HEK293 (cell line): ENCODE measurements around the gene GIPC1.

Source experiments
- GLI4 ChIP-seq: fragments of 450-650 bp; formaldehyde crosslinking; IDR thresholded peaks from 2 replicates; pipeline ENCODE4 v1.5.1; 2016; ENCODE audit warnings: missing biosample characterization, missing genetic modification characterization
- KLF9 ChIP-seq: fragments of 450-650 bp; formaldehyde crosslinking; IDR thresholded peaks from 2 replicates; pipeline ENCODE4 v1.5.1; 2016; ENCODE audit warnings: missing biosample characterization, missing genetic modification characterization, low read depth
- SP3 ChIP-seq: fragments of 450-650 bp; formaldehyde crosslinking; IDR thresholded peaks from 2 replicates; pipeline ENCODE4 v1.5.1; 2016; ENCODE audit warnings: missing biosample characterization, missing genetic modification characterization
- SP7 ChIP-seq: fragments of 450-650 bp; formaldehyde crosslinking; IDR thresholded peaks from 2 replicates; pipeline ENCODE4 v1.5.1; 2016; ENCODE audit warnings: missing biosample characterization, missing genetic modification characterization
- TSHZ1 ChIP-seq: fragments of 450-650 bp; formaldehyde crosslinking; IDR thresholded peaks from 2 replicates; pipeline ENCODE4 v1.5.1; 2016; ENCODE audit warnings: missing biosample characterization, missing genetic modification characterization, borderline replicate concordance
- ZEB2 ChIP-seq: fragments of 450-650 bp; formaldehyde crosslinking; IDR thresholded peaks from 2 replicates; pipeline ENCODE4 v1.5.1; 2016; ENCODE audit warnings: missing biosample characterization, missing genetic modification characterization
- ZNF221 ChIP-seq: fragments of 450-650 bp; formaldehyde crosslinking; IDR thresholded peaks from 2 replicates; pipeline ENCODE4 v1.5.1; 2017; ENCODE audit warnings: missing biosample characterization, missing genetic modification characterization, borderline replicate concordance
- ZNF292 ChIP-seq: fragments of 450-650 bp; formaldehyde crosslinking; IDR thresholded peaks from 2 replicates; pipeline ENCODE4 v1.5.1; 2016; ENCODE audit warnings: low read depth, missing biosample characterization, missing genetic modification characterization, borderline replicate concordance
- ZNF324 ChIP-seq: fragments of 450-650 bp; formaldehyde crosslinking; IDR thresholded peaks from 2 replicates; pipeline ENCODE4 v1.5.1; 2016; ENCODE audit warnings: missing biosample characterization, missing genetic modification characterization
- ZNF394 ChIP-seq: fragments of 450-650 bp; formaldehyde crosslinking; IDR thresholded peaks from 2 replicates; pipeline ENCODE4 v1.5.1; 2016; ENCODE audit warnings: missing biosample characterization, missing genetic modification characterization, mild to moderate bottlenecking, moderate library complexity, borderline replicate concordance
- ZNF518A ChIP-seq: fragments of 450-650 bp; formaldehyde crosslinking; conservative IDR thresholded peaks from 2 replicates; pipeline ENCODE4 v1.5.1; 2016; ENCODE audit warnings: low read depth, missing biosample characterization, missing genetic modification characterization
- ZNF544 ChIP-seq: fragments of 450-650 bp; formaldehyde crosslinking; IDR thresholded peaks from 2 replicates; pipeline ENCODE4 v1.5.0; 2017; ENCODE audit warnings: missing biosample characterization, missing genetic modification characterization
- ZNF558 ChIP-seq: fragments of 450-650 bp; formaldehyde crosslinking; IDR thresholded peaks from 2 replicates; pipeline ENCODE4 v1.5.1; 2016; ENCODE audit warnings: missing biosample characterization, missing genetic modification characterization
- ZNF580 ChIP-seq: fragments of 450-650 bp; formaldehyde crosslinking; IDR thresholded peaks from 2 replicates; pipeline ENCODE4 v1.5.1; 2016; ENCODE audit warnings: missing biosample characterization, missing genetic modification characterization
- ZNF596 ChIP-seq: fragments of 450-650 bp; IDR thresholded peaks from 2 replicates; pipeline ENCODE4 v1.5.0; 2018; ENCODE audit warnings: missing biosample characterization, mild to moderate bottlenecking, missing genetic modification characterization, moderate library complexity
- ZNF629 ChIP-seq: fragments of 450-650 bp; formaldehyde crosslinking; IDR thresholded peaks from 2 replicates; pipeline ENCODE4 v1.5.1; 2017; ENCODE audit warnings: missing biosample characterization, missing genetic modification characterization
- ZNF76 ChIP-seq: fragments of 450-650 bp; formaldehyde crosslinking; IDR thresholded peaks from 2 replicates; pipeline ENCODE4; 2016; ENCODE audit warnings: low read depth, missing biosample characterization, missing genetic modification characterization, borderline replicate concordance
- ZNF785 ChIP-seq: fragments of 450-650 bp; formaldehyde crosslinking; IDR thresholded peaks from 2 replicates; pipeline ENCODE4 v1.5.1; 2016; ENCODE audit warnings: missing biosample characterization, missing genetic modification characterization
- ZNF830 ChIP-seq: fragments of 450-650 bp; IDR thresholded peaks from 2 replicates; pipeline ENCODE4 v1.5.0; 2018; ENCODE audit warnings: missing biosample characterization, missing genetic modification characterization, low read depth, mild to moderate bottlenecking, moderate library complexity
- ZSCAN5A ChIP-seq: fragments of 450-650 bp; formaldehyde crosslinking; IDR thresholded peaks from 2 replicates; pipeline ENCODE4 v1.5.1; 2016; ENCODE audit warnings: missing biosample characterization, missing genetic modification characterization
- TF ChIP-seq, protein P1 (sequence below): IDR thresholded peaks from 2 replicates; pipeline ENCODE4 v1.6.1; 2011; ENCODE audit warnings: mild to moderate bottlenecking, low read depth, low read length, borderline replicate concordance
- TF ChIP-seq, protein P2 (sequence below): fragments of 450-650 bp; formaldehyde crosslinking; IDR thresholded peaks from 2 replicates; pipeline ENCODE4 v1.5.1; 2017; ENCODE audit warnings: missing biosample characterization, missing genetic modification characterization
- TF ChIP-seq, protein P3 (sequence below): fragments of 450-650 bp; formaldehyde crosslinking; IDR thresholded peaks from 2 replicates; pipeline ENCODE4 v1.5.1; 2016; ENCODE audit warnings: missing biosample characterization, missing genetic modification characterization, borderline replicate concordance

GIPC1 gene

DNA sequence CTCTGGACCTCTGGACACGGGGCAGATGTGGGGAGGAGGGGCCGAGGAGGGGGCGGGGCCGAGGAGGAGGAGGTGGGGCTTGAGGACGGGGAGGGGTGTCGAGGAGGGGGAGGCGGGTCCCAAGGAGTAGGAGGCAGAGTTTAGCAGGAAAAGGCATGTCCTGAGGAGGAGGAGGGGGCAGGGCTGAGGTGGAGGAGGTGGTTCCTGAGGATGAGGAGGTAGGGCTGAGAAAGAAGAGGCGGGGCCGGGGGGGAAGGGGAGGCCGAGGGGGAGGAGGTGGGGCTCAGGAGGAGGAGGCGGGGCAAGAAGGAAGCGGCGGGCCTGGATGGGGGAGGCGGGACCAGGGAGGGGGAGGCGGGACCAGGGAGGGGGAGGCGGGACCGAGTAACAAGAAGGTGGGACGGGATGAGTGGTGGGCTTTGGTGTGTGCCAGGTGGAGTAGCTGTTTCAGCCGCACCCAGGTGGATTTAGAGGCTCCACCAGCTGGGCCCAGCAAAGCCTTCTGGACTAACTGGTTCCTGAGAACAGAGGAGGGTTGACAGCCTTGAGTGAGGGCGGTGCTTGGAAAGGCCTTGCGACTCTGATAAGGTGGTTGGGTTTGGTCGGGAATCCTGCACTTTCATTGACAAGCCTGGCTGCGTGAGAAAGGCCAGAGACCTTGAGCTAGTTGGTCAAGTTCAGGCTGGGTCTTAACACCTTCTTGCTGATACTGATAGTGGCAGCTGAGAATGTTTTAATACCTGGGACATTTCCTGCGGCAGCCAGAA, 41.2 kb upstream of the GIPC1 start (continued):
- no peak for TF ChIP-seq ZNF518A
- peak; percentile 44; the same call in 1 of the 2 replicates for TF ChIP-seq ZNF394 (tag by site-specific recombination)
- TF ChIP-seq ZNF76 (tag by site-specific recombination), result no peak
- no peak for TF ChIP-seq ZNF596 (tag by site-specific recombination)
- TF ChIP-seq, protein P1, sequence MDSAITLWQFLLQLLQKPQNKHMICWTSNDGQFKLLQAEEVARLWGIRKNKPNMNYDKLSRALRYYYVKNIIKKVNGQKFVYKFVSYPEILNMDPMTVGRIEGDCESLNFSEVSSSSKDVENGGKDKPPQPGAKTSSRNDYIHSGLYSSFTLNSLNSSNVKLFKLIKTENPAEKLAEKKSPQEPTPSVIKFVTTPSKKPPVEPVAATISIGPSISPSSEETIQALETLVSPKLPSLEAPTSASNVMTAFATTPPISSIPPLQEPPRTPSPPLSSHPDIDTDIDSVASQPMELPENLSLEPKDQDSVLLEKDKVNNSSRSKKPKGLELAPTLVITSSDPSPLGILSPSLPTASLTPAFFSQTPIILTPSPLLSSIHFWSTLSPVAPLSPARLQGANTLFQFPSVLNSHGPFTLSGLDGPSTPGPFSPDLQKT, result no peak
- no peak for TF ChIP-seq ZNF580 (tag by site-specific recombination)
- TF ChIP-seq ZEB2 (tag by site-specific recombination), result no peak
- no peak for TF ChIP-seq ZNF629
- TF ChIP-seq ZNF830 (tag by site-specific recombination), result no peak
- TF ChIP-seq KLF9 (tag by site-specific recombination), result peak; percentile 62; the same call in 1 of the 2 replicates
- TF ChIP-seq, protein P2, sequence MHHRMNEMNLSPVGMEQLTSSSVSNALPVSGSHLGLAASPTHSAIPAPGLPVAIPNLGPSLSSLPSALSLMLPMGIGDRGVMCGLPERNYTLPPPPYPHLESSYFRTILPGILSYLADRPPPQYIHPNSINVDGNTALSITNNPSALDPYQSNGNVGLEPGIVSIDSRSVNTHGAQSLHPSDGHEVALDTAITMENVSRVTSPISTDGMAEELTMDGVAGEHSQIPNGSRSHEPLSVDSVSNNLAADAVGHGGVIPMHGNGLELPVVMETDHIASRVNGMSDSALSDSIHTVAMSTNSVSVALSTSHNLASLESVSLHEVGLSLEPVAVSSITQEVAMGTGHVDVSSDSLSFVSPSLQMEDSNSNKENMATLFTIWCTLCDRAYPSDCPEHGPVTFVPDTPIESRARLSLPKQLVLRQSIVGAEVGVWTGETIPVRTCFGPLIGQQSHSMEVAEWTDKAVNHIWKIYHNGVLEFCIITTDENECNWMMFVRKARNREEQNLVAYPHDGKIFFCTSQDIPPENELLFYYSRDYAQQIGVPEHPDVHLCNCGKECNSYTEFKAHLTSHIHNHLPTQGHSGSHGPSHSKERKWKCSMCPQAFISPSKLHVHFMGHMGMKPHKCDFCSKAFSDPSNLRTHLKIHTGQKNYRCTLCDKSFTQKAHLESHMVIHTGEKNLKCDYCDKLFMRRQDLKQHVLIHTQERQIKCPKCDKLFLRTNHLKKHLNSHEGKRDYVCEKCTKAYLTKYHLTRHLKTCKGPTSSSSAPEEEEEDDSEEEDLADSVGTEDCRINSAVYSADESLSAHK (tag by site-specific recombination), result no peak
- peak; percentile 23; the same call in 1 of the 2 replicates for TF ChIP-seq SP7 (tag by site-specific recombination)
- TF ChIP-seq ZNF558, result no peak
- peak; percentile 54 for TF ChIP-seq SP3
- TF ChIP-seq ZSCAN5A, result no peak
- TF ChIP-seq ZNF324 (tag by site-specific recombination), result no peak
- TF ChIP-seq ZNF544 (tag by site-specific recombination), result no peak
- TF ChIP-seq ZNF221 (tag by site-specific recombination), result no peak
- no peak for TF ChIP-seq ZNF785 (tag by site-specific recombination)
- TF ChIP-seq GLI4, result no peak
- TF ChIP-seq, protein P3, sequence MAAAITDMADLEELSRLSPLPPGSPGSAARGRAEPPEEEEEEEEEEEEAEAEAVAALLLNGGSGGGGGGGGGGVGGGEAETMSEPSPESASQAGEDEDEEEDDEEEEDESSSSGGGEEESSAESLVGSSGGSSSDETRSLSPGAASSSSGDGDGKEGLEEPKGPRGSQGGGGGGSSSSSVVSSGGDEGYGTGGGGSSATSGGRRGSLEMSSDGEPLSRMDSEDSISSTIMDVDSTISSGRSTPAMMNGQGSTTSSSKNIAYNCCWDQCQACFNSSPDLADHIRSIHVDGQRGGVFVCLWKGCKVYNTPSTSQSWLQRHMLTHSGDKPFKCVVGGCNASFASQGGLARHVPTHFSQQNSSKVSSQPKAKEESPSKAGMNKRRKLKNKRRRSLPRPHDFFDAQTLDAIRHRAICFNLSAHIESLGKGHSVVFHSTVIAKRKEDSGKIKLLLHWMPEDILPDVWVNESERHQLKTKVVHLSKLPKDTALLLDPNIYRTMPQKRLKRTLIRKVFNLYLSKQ (tag by site-specific recombination), result no peak
- no peak for TF ChIP-seq TSHZ1
- TF ChIP-seq ZNF292 (tag by site-specific recombination), result no peak
